ENCODE data around the gene MCM10.
"Not testable (repeated sequence)": the region's sequence is repeated elsewhere in the genome, so short reads cannot be mapped to it uniquely, and the experiment has no call there.

Gene MCM10

DNA sequence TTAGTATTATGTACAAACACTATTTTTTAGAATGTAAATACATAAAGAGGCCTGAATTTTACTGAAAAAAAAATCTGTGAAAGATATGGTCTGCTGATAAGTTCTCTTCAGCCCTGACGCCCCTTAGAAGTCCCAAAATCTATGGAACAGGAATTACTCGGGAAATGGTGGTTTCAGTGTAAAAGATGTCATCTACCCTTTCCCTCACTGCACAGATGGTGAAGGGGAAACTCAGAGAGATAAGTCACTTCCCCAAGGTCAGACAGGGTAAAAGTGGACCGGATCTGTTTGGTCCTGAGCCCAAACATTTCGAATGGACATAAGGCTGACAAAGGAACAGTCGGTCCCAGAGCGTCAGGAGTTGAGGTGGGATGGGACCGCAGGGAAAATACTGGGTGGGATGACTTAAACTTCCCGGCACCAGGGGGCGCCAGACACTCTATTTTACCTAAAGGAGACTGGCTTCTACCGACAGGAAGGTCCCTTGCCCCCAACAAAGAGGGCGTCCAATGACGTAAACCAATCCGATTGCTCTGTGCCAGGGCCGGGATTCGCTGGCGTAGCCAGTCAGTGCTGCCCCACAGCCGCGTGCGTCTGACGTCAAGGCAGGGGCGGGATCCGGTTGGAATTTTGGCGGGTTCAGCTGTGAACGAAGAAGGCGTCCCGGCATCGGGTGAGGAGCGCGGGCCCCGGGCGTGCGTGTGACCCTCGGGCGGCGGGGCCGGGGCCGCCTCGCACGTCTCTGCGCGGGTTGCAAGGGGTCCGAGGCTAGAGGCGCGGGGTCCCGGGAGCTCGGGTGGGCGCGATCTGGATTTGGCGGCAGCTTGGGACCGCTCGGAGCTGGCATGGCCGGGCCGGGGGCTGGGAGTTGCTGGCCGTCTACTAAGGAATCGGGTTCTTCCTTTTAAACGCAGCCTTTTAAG is at the start of gene MCM10:
Gene MCM10, plus strand, starts transcription at position 625 of the 923 bp plus-strand sequence. CDS start 2,645 bp downstream, outside the sequence.
- peak; percentile 97 for DNase-seq

DNA sequence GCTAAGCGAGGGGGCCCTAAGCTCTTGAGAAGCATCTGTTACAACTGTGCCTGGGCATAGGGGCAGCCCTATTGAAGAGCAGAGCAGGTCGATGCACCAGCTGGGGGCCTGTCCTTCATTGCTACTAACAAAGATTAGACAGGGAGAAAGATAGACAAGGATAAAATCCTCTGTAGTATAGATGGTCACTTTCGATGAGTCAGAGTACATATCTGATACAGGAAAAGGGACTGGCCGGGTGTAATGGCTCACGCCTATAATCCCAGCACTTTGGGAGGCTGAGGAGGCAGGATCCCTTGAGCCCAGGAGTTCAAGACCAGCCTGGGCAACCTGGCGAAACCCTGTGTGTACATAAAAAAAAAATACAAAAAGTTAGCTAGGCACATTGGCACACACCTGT is 47.8 kb upstream of the MCM10 start:
- DNase-seq, result no peak

DNA sequence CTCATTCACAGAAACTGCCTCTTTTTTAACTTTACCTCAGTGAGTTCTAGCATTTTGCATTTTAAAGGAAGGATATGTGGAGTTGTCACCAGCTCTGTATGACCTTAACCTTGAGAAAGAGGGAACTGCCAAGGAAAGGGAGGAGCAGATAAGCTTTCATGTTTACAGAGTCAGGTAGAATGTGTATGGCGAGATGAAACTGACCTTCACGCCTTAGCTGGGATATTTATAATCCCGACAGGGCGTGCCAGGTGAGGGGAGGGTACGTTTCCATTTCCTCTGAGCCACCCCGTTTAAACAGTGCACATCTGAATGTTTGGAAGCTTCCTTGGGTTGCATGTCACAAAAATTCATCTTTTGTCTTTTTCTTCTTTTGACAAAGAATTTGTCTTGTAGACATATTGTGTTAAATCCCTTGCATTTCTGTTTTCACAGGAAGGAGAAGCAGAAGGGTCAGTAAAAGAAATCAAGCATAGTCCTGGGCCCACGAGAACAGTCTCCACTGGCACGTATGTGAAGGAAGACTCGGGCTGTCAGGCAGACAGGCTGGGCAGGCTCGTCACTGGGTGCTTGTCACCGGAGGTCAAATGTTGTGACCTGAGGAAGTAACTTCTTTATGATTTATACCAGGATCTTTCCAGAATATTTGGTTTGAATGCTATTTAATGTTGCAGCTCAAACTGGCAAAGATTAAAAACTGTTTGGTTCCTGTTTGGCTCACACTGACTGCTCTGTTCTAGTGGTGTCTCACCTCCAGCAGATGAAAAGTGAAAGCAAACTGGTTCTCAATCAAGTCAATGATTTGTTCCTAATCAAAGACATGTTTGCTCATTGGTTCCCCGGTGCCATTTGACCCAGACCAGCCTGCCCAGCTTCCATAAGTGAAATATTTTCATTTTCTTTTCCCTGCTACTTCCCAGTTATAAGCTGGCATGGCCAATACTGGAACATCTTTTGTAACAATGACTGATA is 45.2 kb upstream of the MCM10 start:
- DNase-seq, result no peak

DNA sequence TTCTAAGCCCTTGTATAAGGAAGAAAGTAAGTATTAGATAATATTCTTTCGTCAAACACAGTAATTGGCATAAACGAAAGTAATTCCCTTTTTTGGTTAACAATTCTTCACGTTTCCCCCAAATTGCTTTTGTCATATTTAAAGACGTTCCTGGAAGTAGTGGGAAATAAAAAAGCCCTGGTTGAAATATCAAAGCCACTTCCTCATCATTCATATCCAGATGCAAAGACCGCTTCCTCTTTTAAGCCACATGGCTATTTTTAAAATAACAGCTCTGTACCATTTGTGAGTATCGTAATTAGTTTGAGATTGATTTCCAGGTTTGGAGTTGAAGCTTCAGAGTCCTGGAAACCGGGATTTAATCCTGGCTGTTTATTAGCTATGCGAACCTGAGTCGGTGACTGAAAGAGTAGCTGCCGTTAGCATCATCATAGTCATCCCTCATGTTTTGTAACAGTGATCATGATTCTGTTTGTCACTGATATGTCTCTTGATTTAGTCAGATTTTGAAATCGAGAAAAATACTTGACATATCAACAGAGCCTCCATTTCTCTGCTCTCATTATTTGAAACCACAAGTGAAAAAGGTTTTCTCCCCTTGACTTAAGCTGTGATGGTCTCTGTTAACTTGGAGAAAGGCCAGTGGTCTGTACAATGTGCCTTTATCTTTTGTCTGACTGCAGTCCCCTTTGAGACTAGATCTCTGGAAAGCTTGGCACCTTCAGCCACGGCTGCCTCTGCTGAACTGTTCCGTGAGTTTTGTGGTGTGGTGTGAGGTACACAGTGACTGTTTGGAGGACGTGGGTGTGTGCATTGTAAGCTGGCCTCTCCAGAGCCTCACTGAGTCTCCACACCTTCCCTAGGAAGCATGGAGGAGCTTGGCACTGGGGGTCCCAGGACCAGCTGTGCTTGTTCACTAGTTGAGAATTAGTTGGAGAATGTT is 43.2 kb upstream of the MCM10 start:
- no peak for DNase-seq

DNA sequence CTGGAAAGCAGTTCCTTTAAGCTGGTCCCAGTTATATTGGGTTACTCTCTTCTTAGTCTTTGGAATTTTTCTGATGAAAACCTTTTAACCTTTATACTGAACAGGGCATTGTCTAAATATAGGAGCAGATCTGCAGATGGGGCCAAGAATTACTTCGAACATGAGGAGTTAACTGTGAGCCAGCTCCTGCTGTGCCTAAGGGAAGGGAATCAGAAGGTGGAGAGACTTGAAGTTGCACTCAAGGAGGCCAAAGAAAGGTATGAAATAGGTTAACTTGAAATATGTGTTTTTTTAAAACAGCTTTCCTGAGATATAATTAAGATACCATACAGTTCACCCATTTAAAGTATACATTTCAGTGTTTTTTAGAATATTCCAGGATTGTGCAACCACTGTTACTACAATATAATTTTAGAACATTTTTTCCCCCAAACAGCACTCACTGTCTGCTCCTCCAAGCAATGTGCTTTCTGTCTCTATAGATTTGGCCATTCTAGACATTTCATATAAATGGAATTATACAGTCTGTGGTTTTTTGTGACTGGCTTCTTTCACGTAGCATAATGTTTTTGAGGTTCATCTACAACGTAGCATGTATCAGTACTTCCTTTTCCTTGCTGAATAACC is 42.5 kb upstream of the MCM10 start:
- no peak for DNase-seq

DNA sequence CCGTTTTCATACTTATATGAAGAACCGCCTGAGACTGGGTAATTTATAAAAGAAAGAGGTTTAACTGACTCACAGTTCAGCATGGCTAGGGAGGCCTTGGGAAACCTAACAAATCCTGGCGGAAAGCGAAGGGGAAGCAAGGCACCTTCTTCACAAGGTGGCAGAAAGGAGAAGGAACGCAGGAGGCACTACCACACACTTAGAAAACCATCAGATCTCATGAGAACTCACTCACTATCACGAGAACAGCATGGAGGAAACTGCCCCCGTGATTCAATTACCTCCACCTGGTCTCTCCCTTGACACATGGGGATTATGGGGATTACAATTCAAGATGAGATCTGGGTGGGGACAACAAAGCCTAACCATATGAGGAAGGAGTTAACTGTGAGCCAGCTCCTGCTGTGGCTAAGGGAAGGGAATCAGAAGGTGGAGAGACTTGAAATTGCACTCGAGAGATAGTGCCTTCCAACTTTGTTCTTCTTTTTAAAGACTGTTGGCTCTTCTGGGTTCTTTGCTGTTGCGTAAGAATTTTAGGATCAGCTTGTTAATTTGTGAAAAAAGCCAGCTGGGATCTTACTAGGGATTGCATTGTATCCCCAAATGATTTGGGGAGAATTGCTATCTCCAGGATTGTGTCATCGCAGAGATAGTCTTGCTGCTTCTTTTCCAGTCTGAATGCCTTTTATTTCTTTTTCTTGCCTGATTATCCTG is 40.4 kb upstream of the MCM10 start:
- no peak for DNase-seq

DNA sequence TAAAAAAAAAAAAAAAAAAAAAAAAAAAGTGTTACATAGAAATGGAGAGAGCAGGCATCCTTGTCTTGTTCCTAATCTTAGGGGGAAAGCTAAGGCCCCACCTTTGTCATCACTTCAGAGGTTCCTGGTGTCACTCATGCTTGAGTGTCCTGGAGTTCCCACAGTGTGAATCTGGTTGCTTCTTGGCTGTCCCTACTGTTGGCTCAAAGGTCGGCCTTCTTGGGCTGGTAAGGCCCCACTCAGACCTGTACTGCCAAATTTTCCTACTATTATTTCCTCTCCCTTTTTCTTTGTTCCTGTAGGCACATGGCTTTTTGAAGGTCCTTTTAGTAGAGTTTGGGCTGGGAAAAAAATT is 39.9 kb upstream of the MCM10 start:
- no peak for DNase-seq

DNA sequence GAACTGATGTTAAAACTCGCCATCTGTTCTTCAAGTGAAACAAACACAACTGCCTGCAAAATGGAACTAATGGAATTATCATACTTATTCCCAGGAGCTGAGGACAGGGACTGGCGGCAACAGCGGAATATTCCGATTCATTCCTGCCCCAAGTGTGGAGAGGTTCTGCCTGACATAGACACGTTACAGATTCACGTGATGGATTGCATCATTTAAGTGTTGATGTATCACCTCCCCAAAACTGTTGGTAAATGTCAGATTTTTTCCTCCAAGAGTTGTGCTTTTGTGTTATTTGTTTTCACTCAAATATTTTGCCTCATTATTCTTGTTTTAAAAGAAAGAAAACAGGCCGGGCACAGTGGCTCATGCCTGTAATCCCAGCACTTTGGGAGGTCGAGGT is 24.7 kb upstream of the MCM10 start:
- DNase-seq, result no peak

DNA sequence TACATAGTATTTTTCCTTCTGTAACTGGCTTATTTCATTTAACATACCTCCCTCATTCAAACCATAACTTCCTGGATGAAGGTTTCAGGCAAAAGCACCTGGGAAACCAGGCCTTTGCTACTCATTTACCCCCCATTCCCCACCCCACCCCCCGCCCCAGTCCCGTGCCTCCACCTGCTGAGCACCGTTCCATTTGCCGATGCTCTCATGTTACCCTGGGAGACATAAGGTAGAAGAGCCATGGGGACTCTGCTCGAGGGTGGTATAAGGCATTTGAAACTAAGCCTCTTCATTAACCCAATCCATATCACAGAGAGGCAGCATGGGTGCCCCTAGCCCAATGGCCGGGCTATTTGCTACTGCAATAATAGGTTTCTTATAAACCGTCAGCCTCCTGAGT is 22.2 kb upstream of the MCM10 start:
- DNase-seq, result no peak

DNA sequence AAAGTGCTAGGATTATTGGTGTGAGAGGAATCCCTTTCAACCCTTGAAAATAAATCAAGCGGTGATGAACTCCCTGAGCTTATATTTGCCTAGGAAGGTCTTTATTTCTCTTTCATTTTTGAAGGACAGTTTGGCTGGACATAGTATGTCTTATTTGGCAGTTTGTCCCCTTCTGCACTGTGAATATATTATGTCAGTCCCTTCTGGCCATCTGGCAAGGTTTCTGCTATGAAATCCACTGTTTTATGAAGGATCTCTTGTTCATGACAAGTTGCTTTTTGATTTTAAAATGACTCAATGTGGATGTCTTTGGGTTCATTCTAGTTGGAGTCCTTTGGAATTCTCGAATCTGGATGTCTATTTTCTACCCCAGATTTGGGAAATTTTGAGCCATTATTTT is 21.7 kb upstream of the MCM10 start:
- DNase-seq, result no peak

DNA sequence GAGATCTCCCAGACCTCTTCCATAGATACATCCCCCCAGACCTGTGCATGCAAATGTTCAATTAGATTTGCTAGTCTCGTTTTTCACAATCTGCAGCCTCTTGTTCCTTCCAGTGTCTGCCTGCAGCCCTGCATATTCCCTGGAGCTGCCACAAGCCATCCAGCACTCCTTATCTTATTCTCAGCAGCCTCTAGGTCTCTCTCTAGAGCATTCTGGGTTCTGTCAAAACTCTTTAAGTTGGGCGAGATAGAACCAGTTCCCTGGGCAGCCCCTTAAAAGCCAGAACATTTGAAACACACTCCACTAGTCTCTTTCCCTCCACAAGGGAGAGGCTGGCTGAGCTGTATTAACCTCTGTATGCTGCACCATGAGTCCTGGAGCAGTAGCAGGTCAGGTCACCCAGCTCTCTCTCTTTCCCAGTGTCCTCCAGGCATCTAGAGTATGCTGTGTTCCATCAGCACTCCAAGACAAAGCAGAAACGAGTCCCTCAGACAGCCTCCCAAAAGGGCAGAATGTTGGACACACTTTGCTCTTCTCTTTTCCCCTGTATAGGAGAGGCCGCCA is 20.6 kb upstream of the MCM10 start:
- DNase-seq, result no peak

DNA sequence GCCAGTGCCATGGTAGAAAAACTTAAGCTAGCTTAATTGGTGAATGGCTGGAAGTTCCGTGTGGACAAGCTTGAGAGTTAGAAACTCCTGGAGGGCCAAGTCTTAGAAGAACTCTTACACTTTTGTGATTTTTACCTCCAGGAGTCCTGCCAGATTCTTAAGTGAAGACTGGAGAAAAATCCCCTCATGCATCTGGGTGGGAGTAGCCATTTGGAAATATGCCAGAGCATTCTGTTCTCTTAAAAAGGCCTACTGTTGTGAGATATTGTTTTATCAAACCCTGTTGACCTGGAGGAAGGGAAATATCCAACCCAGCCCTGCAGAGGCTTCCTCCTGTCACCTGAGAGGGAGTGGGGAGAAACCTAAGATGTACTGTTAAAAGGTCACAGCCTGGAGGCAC is 17.6 kb upstream of the MCM10 start:
- no peak for DNase-seq

DNA sequence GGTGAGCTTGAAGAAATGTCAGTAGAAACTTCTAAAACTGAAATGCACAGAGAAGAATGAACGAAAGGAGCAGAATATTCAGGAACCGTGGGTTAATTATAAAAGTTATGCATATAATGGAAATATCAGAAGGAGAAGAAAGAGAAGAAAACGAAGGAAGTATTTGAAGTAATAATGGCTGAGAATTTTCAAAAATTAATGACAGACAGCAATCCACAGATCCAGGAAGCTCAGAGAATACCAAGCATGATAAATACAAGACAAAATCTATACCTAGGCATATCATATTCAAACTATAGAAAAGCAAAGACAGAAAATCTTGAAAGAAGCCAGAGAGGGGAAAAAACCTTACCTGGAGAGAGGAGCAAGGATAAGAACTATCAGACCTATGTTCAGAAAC is 16.5 kb upstream of the MCM10 start:
- DNase-seq, result no peak

DNA sequence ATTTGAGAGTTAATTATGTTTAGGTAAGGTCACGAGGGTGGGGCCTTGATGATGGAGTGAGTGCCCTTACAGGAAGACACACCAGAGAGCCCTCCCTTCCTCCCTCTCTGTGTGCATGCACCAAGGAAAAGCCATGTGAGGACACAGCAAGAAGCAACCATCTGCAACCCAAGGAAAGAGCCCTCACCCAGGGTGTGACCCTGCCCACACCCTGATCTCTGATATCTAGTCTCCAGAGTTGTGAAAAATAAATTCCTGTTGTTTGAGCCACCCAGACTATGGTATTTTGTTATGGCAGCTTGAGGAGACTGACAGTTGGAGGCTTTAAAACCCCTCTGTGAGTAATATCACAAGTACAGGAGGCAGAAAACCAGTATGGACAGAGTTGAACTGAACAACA is 15.0 kb upstream of the MCM10 start:
- no peak for DNase-seq

DNA sequence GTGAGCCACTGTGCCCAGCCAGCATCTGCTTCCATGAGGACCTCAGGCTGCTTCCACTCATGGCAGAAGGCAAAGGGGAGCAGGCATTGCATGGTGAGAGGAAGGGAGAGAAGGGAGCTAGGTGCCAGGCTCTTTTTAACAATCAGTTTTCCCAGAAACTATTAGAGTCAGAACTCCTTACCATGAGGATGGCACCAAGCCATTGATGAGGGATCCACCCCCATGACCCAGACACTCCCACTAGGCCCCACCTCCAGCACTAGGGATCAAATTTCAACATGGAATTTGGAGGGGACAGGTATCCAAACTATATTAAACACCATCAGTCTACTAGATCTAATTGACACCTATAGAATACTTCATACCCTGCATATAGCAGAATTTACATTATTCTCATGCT is 14.2 kb upstream of the MCM10 start:
- no peak for DNase-seq

DNA sequence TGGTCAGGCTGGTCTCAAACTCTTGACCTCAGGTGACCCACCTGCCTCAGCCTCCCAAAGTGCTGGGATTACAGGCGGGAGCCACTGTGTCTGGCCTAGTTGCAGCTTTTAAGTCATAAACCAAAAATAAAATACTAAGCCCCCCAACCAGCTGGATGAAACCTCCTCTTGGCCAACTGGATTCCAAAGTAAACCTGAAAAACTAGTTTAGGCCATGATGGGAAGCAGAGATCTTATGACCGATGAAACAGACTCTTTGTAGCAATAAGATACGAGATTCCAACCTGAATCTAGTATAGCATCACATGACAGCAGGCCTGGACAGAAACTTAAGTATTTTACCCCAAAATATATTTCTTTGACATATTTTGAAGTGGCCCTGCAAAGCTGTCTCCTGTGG is 9.1 kb upstream of the MCM10 start:
- DNase-seq, result no peak

DNA sequence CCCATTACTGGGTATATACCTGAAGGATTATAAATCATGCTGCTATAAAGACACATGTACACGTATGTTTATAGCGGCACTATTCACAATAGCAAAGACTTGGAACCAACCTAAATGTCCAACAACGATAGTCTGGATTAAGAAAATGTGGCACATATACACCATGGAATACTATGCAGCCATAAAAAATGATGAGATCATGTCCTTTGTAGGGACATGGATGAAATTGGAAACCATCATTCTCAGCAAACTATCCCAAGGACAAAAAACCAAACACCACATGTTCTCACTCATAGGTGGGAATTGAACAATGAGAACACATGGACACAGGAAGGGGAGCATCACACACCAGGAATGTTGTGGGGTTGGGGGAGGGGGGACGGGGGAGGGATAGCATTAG is 5.5 kb upstream of the MCM10 start:
- not testable (repeated sequence) for DNase-seq

DNA sequence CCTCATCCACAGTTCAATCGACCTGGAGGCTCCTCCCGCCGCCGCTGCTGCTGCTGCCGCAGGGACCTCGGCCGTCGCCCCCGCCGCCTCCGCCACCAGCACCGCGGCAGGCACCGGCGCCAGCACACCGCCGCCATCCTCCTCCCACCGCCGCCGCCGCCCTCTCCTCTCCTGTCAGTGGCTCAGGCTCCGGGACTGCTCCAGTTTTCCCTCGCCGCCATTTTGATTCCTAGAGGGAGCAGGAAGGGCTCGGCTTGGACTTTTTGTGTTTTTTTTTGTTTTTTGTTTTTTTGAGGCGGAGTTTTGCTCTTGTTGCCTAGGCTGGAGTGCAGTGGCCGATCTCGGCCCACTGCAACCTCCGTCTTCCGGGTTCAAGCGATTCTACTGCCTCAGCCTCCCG is 3.0 kb upstream of the MCM10 start:
- no peak for DNase-seq

DNA sequence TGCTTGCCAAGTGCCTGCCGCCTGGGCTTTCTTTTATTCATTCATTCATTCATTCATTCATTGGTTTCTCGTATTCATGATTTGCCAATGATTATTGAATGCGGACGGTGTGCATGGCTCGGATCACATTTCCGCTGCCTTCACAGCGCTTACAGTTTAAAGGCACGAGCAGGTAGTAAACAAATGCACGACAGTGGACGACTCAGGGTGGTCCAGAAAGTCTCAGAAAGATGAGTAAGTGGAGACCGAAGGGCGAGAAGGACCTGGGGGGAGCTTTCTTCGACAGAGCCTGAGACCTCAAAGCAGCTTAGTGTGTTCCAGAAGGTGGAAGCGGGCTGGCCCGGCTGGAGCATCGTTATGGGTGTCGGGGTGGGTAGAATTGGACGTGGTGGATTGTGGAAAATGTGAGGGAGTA is 506 bp downstream of the MCM10 start:
- DNase-seq, result no peak

DNA sequence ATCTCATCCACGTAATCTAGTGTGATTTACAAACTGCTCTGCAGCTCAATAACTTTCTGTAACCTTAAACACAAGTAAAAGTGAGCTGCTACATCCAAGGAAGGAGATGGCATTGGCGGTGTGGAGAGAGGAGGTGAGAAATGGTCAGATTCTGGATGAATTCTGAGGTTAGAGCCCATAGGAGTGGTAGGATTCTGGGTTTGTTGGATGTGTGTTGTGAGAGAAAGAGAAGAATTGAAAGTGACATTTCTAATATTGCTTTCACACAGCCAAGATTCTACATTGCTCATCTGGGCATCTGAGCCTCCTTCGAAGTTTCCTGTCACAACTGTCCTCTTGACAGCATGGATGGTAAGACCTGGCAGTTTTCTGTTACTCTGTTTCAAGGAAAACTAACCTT is 2.5 kb downstream of the MCM10 start:
- DNase-seq, result no peak

DNA sequence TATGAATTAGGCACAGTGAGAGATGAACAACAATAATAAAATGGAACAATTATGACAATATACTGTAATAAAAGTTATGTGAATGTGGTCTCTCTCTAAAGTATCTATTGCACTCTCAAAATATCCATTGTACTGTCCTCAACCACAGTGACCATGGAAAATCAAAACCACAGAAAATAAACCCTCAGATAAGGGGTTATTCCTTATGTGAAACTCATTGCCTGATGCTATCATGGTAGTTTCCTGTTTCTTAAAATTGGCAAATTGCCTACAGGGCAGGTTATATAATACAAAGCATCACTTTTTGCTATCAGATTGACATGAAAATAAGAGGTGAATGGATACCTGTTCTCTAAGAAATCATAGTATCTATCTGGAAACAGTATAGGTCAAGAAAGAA is 3.8 kb downstream of the MCM10 start:
- DNase-seq, result no peak
